ENCODE data around the gene KCNH2. TPM values are rescaled to one million over a fixed set of nuclear protein-coding genes. Genes with fewer than 3 reads are reported as not detected.

Gene KCNH2
- total and polyA plus RNA-seq, 2 of the 8 experiments (the other 6 are each of a cell fraction or from before 2014, with no cell fraction given) = 8.0 to 15.0 TPM

DNA sequence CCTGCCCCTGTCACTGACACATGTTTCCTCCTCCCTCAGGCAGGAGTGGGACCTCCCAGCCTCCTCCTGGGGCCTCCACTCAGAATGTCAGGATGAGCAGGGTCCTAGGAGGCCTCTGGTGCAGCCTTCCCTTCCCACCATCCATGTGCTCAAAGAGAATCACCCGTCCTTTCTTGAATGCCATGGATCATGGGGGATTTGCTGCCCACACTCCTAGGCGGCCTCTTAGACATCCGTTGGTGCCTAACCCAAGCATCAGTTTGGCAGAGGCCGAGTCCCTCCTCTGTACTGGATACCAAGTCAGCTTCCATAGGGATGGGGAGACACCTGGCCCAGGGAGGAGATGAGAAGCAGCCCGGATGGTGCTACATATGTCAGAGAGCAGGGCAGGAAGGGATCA lies 19.7 kb upstream of the KCNH2 start (continued):
- TF ChIP-seq BRCA1 (IDR thresholded peaks at IDR 0.05; ENCODE audit: low read depth, low read length) = no peak
- no peak for TF ChIP-seq ASH2L (IDR thresholded peaks at IDR 0.05; ENCODE audit: low read length)
- no peak for TF ChIP-seq CBX8 (IDR thresholded peaks at IDR 0.05; ENCODE audit: borderline replicate concordance, low read depth, low read length)

Measured in H1 (cell line).